GM12865 (cell line): ENCODE measurements around the gene KASH5.

Experiments
- DNase-seq: peaks from one replicate; pipeline ENCODE4 v3.0.0; 2010; ENCODE audit warnings: low read depth
- H3K4me3 ChIP-seq: 2 replicates; pipeline ENCODE4 v1.5.1; 2011; ENCODE audit warnings: mild to moderate bottlenecking, low read depth, low read length, control low read depth
- TF ChIP-seq, protein P1 (sequence below): IDR thresholded peaks from 2 replicates; pipeline ENCODE4 v1.5.1; 2011; ENCODE audit warnings: low read length, control low read depth, low read depth, inconsistent platforms; ENCODE audit not compliant: insufficient read depth; ENCODE audit errors: missing control alignments

KASH5 gene

DNA sequence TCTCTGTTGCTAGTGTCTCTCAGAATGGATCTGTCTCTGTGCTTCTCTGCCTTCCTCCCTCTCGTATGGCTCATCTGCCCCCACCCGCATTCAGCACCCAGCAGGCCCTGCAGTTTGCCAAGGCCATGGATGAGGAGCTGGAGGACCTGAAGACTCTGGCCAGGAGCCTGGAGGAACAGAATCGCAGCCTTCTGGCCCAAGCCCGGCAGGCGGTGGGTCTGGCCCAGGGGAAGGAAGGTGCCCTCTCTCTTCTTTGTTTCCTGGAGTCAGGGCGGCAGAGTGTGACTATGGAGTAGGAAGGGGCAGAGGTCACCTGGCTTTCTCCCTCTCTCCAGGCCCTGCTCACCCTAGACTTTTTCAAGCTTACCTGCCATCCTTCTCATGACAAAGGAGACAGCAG, 10.9 kb downstream of the KASH5 start:
- DNase-seq: no peak
- H3K4me3 ChIP-seq: no peak overlapping the region
- TF ChIP-seq, protein P1, sequence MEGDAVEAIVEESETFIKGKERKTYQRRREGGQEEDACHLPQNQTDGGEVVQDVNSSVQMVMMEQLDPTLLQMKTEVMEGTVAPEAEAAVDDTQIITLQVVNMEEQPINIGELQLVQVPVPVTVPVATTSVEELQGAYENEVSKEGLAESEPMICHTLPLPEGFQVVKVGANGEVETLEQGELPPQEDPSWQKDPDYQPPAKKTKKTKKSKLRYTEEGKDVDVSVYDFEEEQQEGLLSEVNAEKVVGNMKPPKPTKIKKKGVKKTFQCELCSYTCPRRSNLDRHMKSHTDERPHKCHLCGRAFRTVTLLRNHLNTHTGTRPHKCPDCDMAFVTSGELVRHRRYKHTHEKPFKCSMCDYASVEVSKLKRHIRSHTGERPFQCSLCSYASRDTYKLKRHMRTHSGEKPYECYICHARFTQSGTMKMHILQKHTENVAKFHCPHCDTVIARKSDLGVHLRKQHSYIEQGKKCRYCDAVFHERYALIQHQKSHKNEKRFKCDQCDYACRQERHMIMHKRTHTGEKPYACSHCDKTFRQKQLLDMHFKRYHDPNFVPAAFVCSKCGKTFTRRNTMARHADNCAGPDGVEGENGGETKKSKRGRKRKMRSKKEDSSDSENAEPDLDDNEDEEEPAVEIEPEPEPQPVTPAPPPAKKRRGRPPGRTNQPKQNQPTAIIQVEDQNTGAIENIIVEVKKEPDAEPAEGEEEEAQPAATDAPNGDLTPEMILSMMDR: no peak

DNA sequence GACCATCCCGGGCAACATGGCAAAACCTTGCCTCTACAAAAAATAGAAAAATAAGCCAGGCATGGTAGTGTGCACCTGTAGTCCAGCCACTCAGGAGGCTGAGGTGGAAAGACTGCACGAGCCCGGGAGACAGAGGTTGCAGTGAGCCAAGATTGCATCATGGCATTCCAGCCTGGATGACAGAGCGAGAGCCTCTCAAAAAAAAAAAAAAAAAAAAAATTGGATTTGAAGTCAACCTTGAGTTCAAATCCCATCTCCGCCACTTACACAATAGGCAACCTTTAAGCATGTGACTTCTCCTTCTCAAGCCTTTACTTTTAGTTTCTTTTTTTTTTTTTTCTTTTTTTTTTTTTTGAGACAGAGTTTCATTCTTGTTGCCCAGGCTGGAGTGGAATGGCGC, 12.0 kb downstream of the KASH5 start:
- TF ChIP-seq, protein P1: no peak
- no peak for DNase-seq
- no peak overlapping the region for H3K4me3 ChIP-seq

DNA sequence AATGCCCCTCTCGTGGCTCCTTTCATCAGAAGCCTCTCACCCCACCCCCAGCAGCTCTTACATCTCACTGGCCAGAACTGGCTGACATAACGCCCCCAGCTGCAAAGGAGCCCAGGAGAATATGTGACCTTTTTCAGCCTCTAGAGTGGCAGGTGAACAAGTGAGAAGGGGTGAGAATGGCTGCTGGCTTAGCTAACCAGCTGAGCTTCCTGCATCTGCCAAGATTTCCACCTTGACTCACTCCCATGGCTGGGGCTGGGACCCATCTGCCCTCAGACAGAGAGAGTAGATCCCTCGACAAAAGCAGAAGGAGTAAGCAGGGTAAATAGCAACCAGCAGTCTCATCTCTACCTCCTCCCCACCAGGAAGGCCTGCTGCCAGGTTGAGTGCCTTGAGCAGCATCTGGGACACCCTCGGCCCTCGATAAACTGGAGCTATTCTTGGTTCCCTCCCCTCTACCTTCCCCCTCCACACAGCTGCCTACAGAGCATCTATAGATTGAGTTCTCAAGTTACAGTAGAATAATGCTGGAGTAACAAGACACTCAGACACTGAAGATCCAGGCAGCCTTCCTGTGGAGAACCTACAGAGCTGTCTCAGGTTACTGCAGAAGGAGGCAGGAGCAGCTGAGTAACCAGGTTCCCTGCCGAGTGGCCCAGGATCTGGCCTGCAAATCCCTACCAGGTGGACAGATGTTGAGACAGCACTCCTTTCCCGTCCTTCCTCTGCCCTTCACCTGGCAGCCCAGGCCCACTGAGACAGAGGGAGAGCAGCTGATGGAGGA, 15.5 kb downstream of the KASH5 start:
- H3K4me3 ChIP-seq: no peak overlapping the region
- DNase-seq: peak; percentile 55
- TF ChIP-seq, protein P1: no peak

DNA sequence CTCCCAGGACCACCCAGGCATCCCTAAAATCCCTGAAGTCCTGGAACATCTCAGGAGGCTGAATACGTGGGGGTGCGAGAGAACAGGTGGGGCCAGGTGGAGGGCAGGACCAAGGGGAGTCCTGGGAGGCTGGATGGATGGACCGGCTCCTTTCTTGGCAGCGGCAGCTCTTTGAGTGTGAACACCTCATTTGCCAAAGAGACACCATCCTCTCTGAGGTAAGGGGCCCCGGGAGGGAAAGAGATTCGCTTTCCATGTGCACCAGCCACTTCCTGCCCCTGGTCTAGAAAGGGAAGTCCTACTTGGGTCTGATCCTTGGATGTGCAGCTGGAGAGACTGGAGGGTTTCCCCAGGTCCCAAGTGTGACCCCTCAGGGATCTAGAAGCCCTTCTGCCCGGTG, 19.0 kb downstream of the KASH5 start:
- TF ChIP-seq, protein P1: no peak
- no peak overlapping the region for H3K4me3 ChIP-seq
- DNase-seq: no peak

DNA sequence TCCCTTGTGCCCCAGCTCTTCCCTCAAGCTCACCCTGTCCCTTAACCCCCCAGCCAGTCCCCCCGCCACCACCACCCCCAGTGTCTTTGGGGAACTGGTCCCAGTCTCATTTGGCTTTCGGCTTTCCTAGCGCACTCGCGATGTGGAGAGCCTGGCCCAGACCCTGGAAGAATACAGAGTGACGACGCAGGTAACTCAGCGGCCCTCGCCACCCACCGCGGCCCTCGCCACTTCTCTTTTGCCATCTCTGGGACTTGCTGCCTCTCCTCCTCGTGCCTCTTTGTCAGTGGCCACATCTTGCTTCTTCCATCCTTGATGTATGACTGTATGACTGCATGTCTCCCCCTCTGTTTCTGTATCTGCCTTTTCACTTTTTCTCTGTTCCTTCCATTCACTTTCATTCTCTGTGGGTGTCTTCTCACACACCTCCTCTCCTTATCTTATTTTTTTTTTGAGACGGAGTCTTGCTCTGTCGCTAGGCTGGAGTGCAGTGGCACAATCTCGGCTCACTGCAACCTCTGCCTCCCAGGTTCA, 19.5 kb downstream of the KASH5 start:
- TF ChIP-seq, protein P1: no peak
- no peak for DNase-seq
- H3K4me3 ChIP-seq: no peak overlapping the region

DNA sequence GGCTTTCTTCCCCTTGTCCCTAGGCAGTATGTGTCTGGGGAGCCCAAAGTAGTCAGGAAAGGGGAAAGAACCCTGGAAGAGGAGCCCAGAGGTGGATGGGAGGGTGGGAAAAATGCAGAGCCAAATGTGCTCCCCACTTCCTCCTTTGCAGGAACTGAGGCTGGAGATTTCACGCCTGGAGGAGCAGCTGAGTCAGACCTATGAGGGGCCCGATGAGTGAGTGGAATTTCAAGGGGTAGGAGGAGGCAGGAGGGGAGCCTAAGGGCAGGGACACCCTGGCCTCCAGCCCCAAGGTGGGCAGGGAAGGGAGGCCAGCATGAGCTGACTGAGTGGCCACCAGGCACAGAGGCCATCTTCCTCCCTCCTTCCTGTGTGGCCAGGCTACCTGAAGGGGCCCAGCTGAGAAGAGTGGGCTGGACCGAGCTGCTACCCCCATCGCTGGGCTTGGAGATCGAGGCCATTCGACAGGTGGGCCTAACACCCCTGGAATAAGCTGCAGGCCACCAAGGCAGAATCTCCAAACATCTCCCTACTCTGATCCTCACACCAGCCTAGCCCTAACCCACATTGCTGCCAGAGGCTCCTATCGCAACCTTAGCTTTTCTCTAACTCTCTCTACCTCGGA, 20.9 kb downstream of the KASH5 start:
- no peak for DNase-seq
- TF ChIP-seq, protein P1: no peak
- H3K4me3 ChIP-seq: peak overlapping the region; percentile 47
